NCI-H1092 treated with DMSO at 0.1 percent for 48 hours (cell line): ENCODE measurements around the gene C4orf51.

ENCODE experiments used
- DNase-seq: peaks from one replicate; lab custom pipeline; 2025; lab: John Stamatoyannopoulos, UW

C4orf51 gene

GRCh38 chr4:145756244-145756643, 76.3 kb downstream of the C4orf51 start:
- no peak for DNase-seq

GRCh38 chr4:145757188-145757587, 77.2 kb downstream of the C4orf51 start:
- no peak for DNase-seq

- no peak for DNase-seq
These were observed 80.2 kb downstream of the C4orf51 start for GRCh38 chr4:145760176-145760575.

- DNase-seq: no peak
These were observed 81.3 kb downstream of the C4orf51 start for GRCh38 chr4:145760961-145761929.

- DNase-seq: no peak
These were observed 82.8 kb downstream of the C4orf51 start for GRCh38 chr4:145762719-145763118.

- no peak for DNase-seq
These were observed 83.5 kb downstream of the C4orf51 start for GRCh38 chr4:145763399-145763798.

GRCh38 chr4:145766273-145766672, 86.3 kb downstream of the C4orf51 start:
- no peak for DNase-seq

GRCh38 chr4:145769450-145770037, 89.6 kb downstream of the C4orf51 start:
- no peak for DNase-seq

GRCh38 chr4:145770124-145770523, 90.2 kb downstream of the C4orf51 start:
- DNase-seq: no peak

GRCh38 chr4:145772347-145772746, 92.4 kb downstream of the C4orf51 start:
- DNase-seq: no peak

- DNase-seq: no peak
These were observed 93.8 kb downstream of the C4orf51 start for GRCh38 chr4:145773581-145774234.

GRCh38 chr4:145774473-145774872, 94.5 kb downstream of the C4orf51 start:
- no peak for DNase-seq

GRCh38 chr4:145775406-145775805, 95.5 kb downstream of the C4orf51 start:
- no peak for DNase-seq

- no peak for DNase-seq
These were observed 96.3 kb downstream of the C4orf51 start for GRCh38 chr4:145776208-145776607.

- no peak for DNase-seq
These were observed 99.4 kb downstream of the C4orf51 start for GRCh38 chr4:145779319-145779801.

GRCh38 chr4:145781351-145781750, 101.4 kb downstream of the C4orf51 start:
- no peak for DNase-seq
